NCI-H345 (cell line): Measurements from ENCODE around the gene DNAJB12.
A peak's percentile ranks its signal among the peaks of the same experiment; 100 is the strongest.
"Not testable (repeated sequence)": the region's sequence is repeated elsewhere in the genome, so short reads cannot be mapped to it uniquely, and the experiment has no call there.

Experiments used
- DNase-seq: peaks from one replicate; lab custom pipeline; 2025; lab: John Stamatoyannopoulos, UW

The DNAJB12 gene

GRCh38 chr10:72315611-72316385 is 38.9 kb downstream of the DNAJB12 start:
- DNase-seq = no peak

GRCh38 chr10:72315054-72315453 is 39.7 kb downstream of the DNAJB12 start:
- no peak for DNase-seq

- no peak for DNase-seq
Measured at GRCh38 chr10:72314263-72314662, 40.5 kb downstream of the DNAJB12 start.

GRCh38 chr10:72312865-72313391 is 41.8 kb downstream of the DNAJB12 start:
- DNase-seq = no peak

- no peak for DNase-seq
Measured at GRCh38 chr10:72311667-72312066, 43.1 kb downstream of the DNAJB12 start.

GRCh38 chr10:72310636-72311035 is 44.1 kb downstream of the DNAJB12 start:
- no peak for DNase-seq

- DNase-seq = no peak
Measured at GRCh38 chr10:72310241-72310633, 44.5 kb downstream of the DNAJB12 start.

GRCh38 chr10:72309290-72310240 is 45.2 kb downstream of the DNAJB12 start:
- DNase-seq = no peak

GRCh38 chr10:72308320-72308987 is 46.3 kb downstream of the DNAJB12 start:
- no peak for DNase-seq

- not testable (repeated sequence) for DNase-seq
Measured at GRCh38 chr10:72307711-72308110, 47.0 kb downstream of the DNAJB12 start.

- DNase-seq = no peak
Measured at GRCh38 chr10:72306215-72306760, 48.4 kb downstream of the DNAJB12 start.

- DNase-seq = no peak
Measured at GRCh38 chr10:72303424-72304128, 51.1 kb downstream of the DNAJB12 start.

GRCh38 chr10:72298592-72299519 is 55.9 kb downstream of the DNAJB12 start:
- no peak for DNase-seq

GRCh38 chr10:72297805-72298591 is 56.7 kb downstream of the DNAJB12 start:
- DNase-seq = peak; percentile 92

- DNase-seq = no peak
Measured at GRCh38 chr10:72297281-72297804, 57.4 kb downstream of the DNAJB12 start.

GRCh38 chr10:72296829-72297280 is 57.9 kb downstream of the DNAJB12 start:
- DNase-seq = not testable (repeated sequence)

GRCh38 chr10:72295330-72295910 is 59.3 kb downstream of the DNAJB12 start:
- DNase-seq = no peak

- no peak for DNase-seq
Measured at GRCh38 chr10:72292223-72292691, 62.5 kb downstream of the DNAJB12 start.
